H1 (cell line): Measurements from ENCODE around the gene C16orf90. TPM values are rescaled to one million over a fixed set of nuclear protein-coding genes. Genes with fewer than 3 reads are reported as not detected.

Experiments used
- CTCF ChIA-PET: fragments of 300-600 bp; sonication (Branson Sonifier 250); formaldehyde crosslinking; loops from one replicate; lab custom pipeline; 2021; ENCODE audit not compliant: partially characterized antibody; lab: Charles Lee
- POLR2A ChIA-PET: fragments of 300-600 bp; sonication (Branson Sonifier 250); formaldehyde crosslinking; loops from one replicate; lab custom pipeline; 2021; ENCODE audit warnings: inconsistent platforms; ENCODE audit not compliant: partially characterized antibody; lab: Charles Lee
- DNase-seq, 2 experiments: peaks; one replicate each; pipeline versions ENCODE4 v3.0.0 to v3.0.0-alpha.2; 2010 to 2022; ENCODE audit warnings: low spot score in 2 of 2, low read depth in 1 of 2, mixed read lengths in 1 of 2
- FAIRE-seq: peaks from 2 replicates; lab custom pipeline; 2011; peaks lifted over from hg19 to GRCh38; lab: Jason Lieb, UNC
- H2AFZ ChIP-seq: 2 replicates; pipeline ENCODE4 v1.8.1; 2012; ENCODE audit warnings: low read length, inconsistent platforms
- H2AK5ac ChIP-seq: 2 replicates; pipeline ENCODE4 v1.6.1; 2013; ENCODE audit warnings: low read depth, low read length
- H2BK120ac ChIP-seq: replicated peaks from 2 replicates; pipeline ENCODE3; 2013; ENCODE audit warnings: low read depth, low read length, inconsistent platforms
- H2BK12ac ChIP-seq: 2 replicates; pipeline ENCODE4 v1.6.1; 2013; ENCODE audit warnings: low read depth, low read length
- H2BK15ac ChIP-seq: 2 replicates; pipeline ENCODE4 v1.6.1; 2013; ENCODE audit warnings: low read length
- H2BK20ac ChIP-seq: 2 replicates; pipeline ENCODE4 v1.6.1; 2013; ENCODE audit warnings: low read length
- H2BK5ac ChIP-seq: 2 replicates; pipeline ENCODE4 v1.6.1; 2013; ENCODE audit warnings: low read depth, low read length
- H3K14ac ChIP-seq: 2 replicates; pipeline ENCODE4 v1.6.1; 2013; ENCODE audit warnings: inconsistent platforms; ENCODE audit not compliant: insufficient read length
- H3K18ac ChIP-seq: 2 replicates; pipeline ENCODE4 v1.6.1; 2013; ENCODE audit warnings: low read length; ENCODE audit errors: extremely low read depth
- H3K23ac ChIP-seq: 2 replicates; pipeline ENCODE4 v1.6.1; 2013; ENCODE audit warnings: inconsistent platforms; ENCODE audit not compliant: insufficient read length
- H3K23me2 ChIP-seq: 2 replicates; pipeline ENCODE4 v1.6.1; 2013; ENCODE audit warnings: low read depth, low read length
- H3K27ac ChIP-seq: 2 replicates; pipeline ENCODE4 v1.6.1; 2011; ENCODE audit warnings: low read depth, low read length, inconsistent platforms
- H3K27me3 ChIP-seq, 4 experiments: replicated peaks in 1 of 4; 1 replicate in 1 of 4; 2 replicates in 3 of 4; pipeline versions ENCODE4 v1.6.1 to v1.8.1; 2011 to 2013; ENCODE audit warnings: low read length in 3 of 4, mild to moderate bottlenecking in 3 of 4, inconsistent platforms in 2 of 4, mixed read lengths in 2 of 4, moderate library complexity in 1 of 4; ENCODE audit not compliant: control insufficient read depth in 3 of 4, insufficient read depth in 3 of 4; ENCODE audit errors: extremely low read depth in 1 of 4
- H3K36me3 ChIP-seq, 4 experiments: 2 replicates each; pipeline versions ENCODE4 v1.6.1 to v1.8.1; 2011 to 2013; ENCODE audit warnings: mild to moderate bottlenecking in 4 of 4, low read length in 3 of 4, moderate library complexity in 2 of 4, control low read depth in 1 of 4, inconsistent platforms in 1 of 4; ENCODE audit not compliant: insufficient read depth in 4 of 4, control insufficient read depth in 2 of 4
- H3K4ac ChIP-seq: replicated peaks from 2 replicates; pipeline ENCODE3; 2013; ENCODE audit warnings: low read length, low read depth, mixed read lengths, inconsistent platforms; ENCODE audit not compliant: insufficient read length
- H3K4me1 ChIP-seq, 4 experiments: replicated peaks in 1 of 4; 1 replicate in 1 of 4; 2 replicates in 3 of 4; pipeline versions ENCODE4 v1.6.1 to v1.8.1; 2011 to 2013; ENCODE audit warnings: low read length in 3 of 4, inconsistent platforms in 2 of 4, mixed read lengths in 1 of 4; ENCODE audit not compliant: insufficient read depth in 4 of 4, control insufficient read depth in 3 of 4
- H3K4me2 ChIP-seq, 2 experiments: 2 replicates each; pipeline versions ENCODE4 v1.6.1 to v1.8.1; 2011 to 2013; ENCODE audit warnings: low read depth in 2 of 2, low read length in 2 of 2, control low read depth in 1 of 2, inconsistent platforms in 1 of 2, mild to moderate bottlenecking in 1 of 2; ENCODE audit not compliant: insufficient read depth in 1 of 2
- H3K4me3 ChIP-seq, 4 experiments: fragments of 200-600, 300-600 bp in 1 of 4; sonication (generic), shearing (Covaris generic), sonication (Bioruptor Twin) in 1 of 4; 2 replicates each; pipeline versions ENCODE4 v1.5.1 to v1.8.1; 2011 to 2016; ENCODE audit warnings: low read length in 4 of 4, low read depth in 3 of 4, control low read depth in 2 of 4, inconsistent platforms in 2 of 4, mild to moderate bottlenecking in 2 of 4, mixed read lengths in 1 of 4, moderate library complexity in 1 of 4; ENCODE audit not compliant: insufficient read depth in 2 of 4; ENCODE audit errors: extremely low read depth in 1 of 4
- H3K56ac ChIP-seq: replicated peaks from 2 replicates; pipeline ENCODE3; 2013; ENCODE audit warnings: low read depth, mild to moderate bottlenecking, mixed read lengths, low read length, inconsistent platforms; ENCODE audit not compliant: insufficient read length
- H3K79me1 ChIP-seq: 2 replicates; pipeline ENCODE4 v1.6.1; 2013; ENCODE audit warnings: low read depth, low read length, control low read depth
- H3K79me2 ChIP-seq, 2 experiments: 2 replicates each; pipeline versions ENCODE4 v1.6.1 to v1.8.1; 2012 to 2013; ENCODE audit warnings: low read length in 2 of 2, mild to moderate bottlenecking in 2 of 2, inconsistent platforms in 1 of 2; ENCODE audit not compliant: insufficient read depth in 2 of 2, control insufficient read depth in 1 of 2
- H3K9ac ChIP-seq, 4 experiments: replicated peaks in 1 of 4; 1 replicate in 1 of 4; 2 replicates in 3 of 4; pipeline versions ENCODE4 v1.6.1 to v1.8.1; 2011 to 2013; ENCODE audit warnings: low read depth in 3 of 4, low read length in 3 of 4, control low read depth in 2 of 4, mild to moderate bottlenecking in 2 of 4, moderate library complexity in 2 of 4, inconsistent platforms in 1 of 4; ENCODE audit errors: extremely low read depth in 1 of 4
- H3K9me3 ChIP-seq, 2 experiments: 2 replicates each; pipeline versions ENCODE4 v1.6.1 to v1.8.1; 2012 to 2013; ENCODE audit warnings: mild to moderate bottlenecking in 2 of 2, moderate library complexity in 2 of 2, control low read depth in 1 of 2, inconsistent platforms in 1 of 2, low read depth in 1 of 2, low read length in 1 of 2, mixed read lengths in 1 of 2; ENCODE audit not compliant: insufficient read depth in 2 of 2
- H4K20me1 ChIP-seq, 2 experiments: replicated peaks in 1 of 2; 2 replicates each; pipeline versions ENCODE3 to v1.8.1; 2011 to 2013; ENCODE audit warnings: inconsistent platforms in 2 of 2, low read length in 2 of 2, mild to moderate bottlenecking in 1 of 2; ENCODE audit not compliant: insufficient read depth in 2 of 2, control insufficient read depth in 1 of 2
- H4K5ac ChIP-seq: 2 replicates; pipeline ENCODE4 v1.6.1; 2013; ENCODE audit warnings: low read length, low read depth, mixed read lengths, inconsistent platforms; ENCODE audit not compliant: insufficient read length
- H4K8ac ChIP-seq: 2 replicates; pipeline ENCODE4 v1.8.0; 2013; ENCODE audit warnings: mild to moderate bottlenecking, moderate library complexity, low read length, inconsistent platforms; ENCODE audit not compliant: insufficient read depth; ENCODE audit errors: extremely low read depth
- H4K91ac ChIP-seq: replicated peaks from 2 replicates; pipeline ENCODE3; 2013; ENCODE audit warnings: low read length, mixed read lengths, inconsistent platforms; ENCODE audit not compliant: insufficient read length
- EP300 ChIP-seq, 2 experiments: IDR thresholded peaks; 1 replicate in 1 of 2; 2 replicates in 1 of 2; pipeline ENCODE4 v1.6.1; 2011 to 2012; ENCODE audit warnings: low read depth in 2 of 2, low read length in 2 of 2, mild to moderate bottlenecking in 2 of 2, borderline replicate concordance in 1 of 2, inconsistent platforms in 1 of 2, moderate library complexity in 1 of 2
- WGBS, 2 experiments: shearing (Covaris generic) in 1 of 2; methylation state at CpG; one replicate each; pipeline versions ENCODE4 v1.1.6 to v1.1.7; 2013 to 2015; ENCODE audit warnings: low lambda C conversion rate in 2 of 2, mixed read lengths in 2 of 2, inconsistent platforms in 1 of 2, low coverage in 1 of 2, missing lambda C conversion rate in 1 of 2; ENCODE audit not compliant: insufficient replicate concordance in 2 of 2, insufficient coverage in 1 of 2, insufficient read length in 1 of 2; ENCODE audit errors: extremely low coverage in 1 of 2, missing lambda C conversion rate in 1 of 2; 5-methylcytosine and 5-hydroxymethylcytosine counted together
- polyA plus RNA-seq, 7 experiments: library from polyadenylated mRNA; depleted of rRNA in 3 of 7; stranded (reverse) in 5 of 7; unstranded in 2 of 7; fragments of >200 nt in 5 of 7; fragments of 200-250 nt in 2 of 7; gene quantifications; 1 replicate in 5 of 7; 2 replicates in 1 of 7; 4 replicates in 1 of 7; pipeline versions ENCODE4 v1.2.1 to v1.2.3, GENCODE V29; 2011 to 2013; ENCODE audit warnings: missing spikeins in 2 of 7, mixed read lengths in 2 of 7
- total RNA-seq: library from RNA; stranded (reverse); fragmentation: NEBNext Ultra II Directional; extraction: Animal tissue kit (Norgen Biotek cat#: 25700); gene quantifications from 2 replicates; pipeline ENCODE4 v1.2.1, GENCODE V29; 2021

Gene C16orf90
- total and polyA plus RNA-seq, 2 of the 8 experiments (the other 6 are each of a cell fraction or from before 2014, with no cell fraction given) = not detected

DNA sequence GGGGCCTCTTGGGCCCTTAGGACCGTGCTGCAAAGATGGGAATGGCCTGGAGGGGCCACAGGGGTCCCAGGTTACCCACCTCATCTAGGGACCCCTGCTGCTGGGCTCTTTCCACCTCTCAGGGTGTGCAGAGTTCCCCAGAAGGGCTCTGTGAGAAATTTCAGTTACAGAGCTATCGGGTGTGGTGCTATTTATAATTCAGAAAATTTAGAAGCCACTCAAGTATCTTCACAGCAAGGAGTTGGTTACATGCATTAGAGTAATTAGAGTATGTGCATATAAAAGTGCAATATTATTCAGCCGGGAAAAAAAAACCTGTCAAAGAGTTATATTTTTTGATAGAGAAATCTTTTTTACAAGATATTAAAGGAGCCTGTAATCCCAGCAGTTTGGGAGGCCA lies 18.9 kb downstream of the C16orf90 start:
- ChIA-PET CTCF (no interaction called here), POLR2A (no interaction called here)
- no peak overlapping the region for H3K4ac ChIP-seq
- H2BK12ac ChIP-seq = no peak overlapping the region
- no peak overlapping the region for H3K18ac ChIP-seq
- H2AFZ ChIP-seq = no peak overlapping the region
- H3K79me2 ChIP-seq = peaks cover 0 to 52% of the 10 kb centered on the region in 2 experiments; a peak in 2 of 4 replicates
- H3K14ac ChIP-seq = no peak overlapping the region
- no peak overlapping the region for H3K4me3 ChIP-seq
- H3K36me3 ChIP-seq = peaks cover 0 to 9% (median 4%) of the 10 kb centered on the region in 4 experiments; a peak in 4 of 8 replicates
- H4K5ac ChIP-seq = no peak overlapping the region
- H3K23me2 ChIP-seq = no peaks in the 10 kb centered on the region
- H3K27me3 ChIP-seq = no peaks in the 10 kb centered on the region
- H2BK15ac ChIP-seq = no peak overlapping the region
- H2BK120ac ChIP-seq = no peak overlapping the region
- no peak overlapping the region for H3K9ac ChIP-seq
- H4K8ac ChIP-seq = peak overlapping the region; percentile 2; the same call in 1 of the 2 replicates
- no peak overlapping the region for H2AK5ac ChIP-seq
- peaks cover 5% of the 10 kb centered on the region for H3K79me1 ChIP-seq
- FAIRE-seq = no peak
- H3K9me3 ChIP-seq = no peaks in the 10 kb centered on the region
- TF ChIP-seq EP300 (IDR thresholded peaks at IDR 0.05; ENCODE audit: borderline replicate concordance in 1 of 2, low read depth in 2 of 2, low read length in 2 of 2) = no peak
- 94% methylated on average over 3 of the region's 3 CpGs; no CpG with 5 or more reads in 1 of the 2 experiments for WGBS, 2 experiments
- H3K23ac ChIP-seq = no peak overlapping the region
- no peak overlapping the region for H3K56ac ChIP-seq
- H3K4me2 ChIP-seq = no peak overlapping the region
- no peak overlapping the region for H4K91ac ChIP-seq
- DNase-seq = no peak
- H2BK5ac ChIP-seq = no peak overlapping the region
- H3K27ac ChIP-seq = no peak overlapping the region
- no peak overlapping the region for H2BK20ac ChIP-seq
- peaks cover 0 to 7% (median under 1%) of the 10 kb centered on the region in 4 experiments; a peak in 3 of 7 replicates for H3K4me1 ChIP-seq
- peaks cover 6 to 7% of the 10 kb centered on the region in 2 experiments for H4K20me1 ChIP-seq
